ENCODE results near the gene SORBS1.

The SORBS1 gene

DNA sequence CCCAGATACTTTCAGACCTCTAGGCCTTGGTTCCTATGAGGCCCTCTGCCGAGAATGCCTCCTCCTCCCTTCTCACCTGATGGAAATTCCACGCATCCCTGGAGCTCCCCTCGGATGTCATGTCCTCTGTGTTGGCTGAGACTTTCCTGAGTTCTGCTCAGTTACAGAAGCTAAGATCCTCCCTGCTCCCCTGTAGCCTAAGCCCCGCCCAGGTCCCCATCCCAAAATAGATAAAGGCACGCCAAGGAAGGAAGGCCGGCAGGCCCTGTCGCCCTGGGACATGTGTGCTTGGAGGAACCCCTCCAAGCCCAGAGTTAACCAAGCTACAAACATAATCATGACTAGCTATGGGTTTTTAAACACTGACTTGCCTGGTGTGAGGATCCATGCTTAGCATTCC lies 123.5 kb downstream of the SORBS1 start:
- no peak for TF ChIP-seq CTCF (IDR thresholded peaks at IDR 0.05; ENCODE audit: low read depth, low read length)
- H3K4me3 ChIP-seq (ENCODE audit: low read depth, low read length) = no peak overlapping the region
- no peak for DNase-seq (ENCODE audit: low read depth, low spot score)
- in situ Hi-C loops (cut with HindIII; ENCODE audit: low sequenced_read_pairs) = no loop called here

DNA sequence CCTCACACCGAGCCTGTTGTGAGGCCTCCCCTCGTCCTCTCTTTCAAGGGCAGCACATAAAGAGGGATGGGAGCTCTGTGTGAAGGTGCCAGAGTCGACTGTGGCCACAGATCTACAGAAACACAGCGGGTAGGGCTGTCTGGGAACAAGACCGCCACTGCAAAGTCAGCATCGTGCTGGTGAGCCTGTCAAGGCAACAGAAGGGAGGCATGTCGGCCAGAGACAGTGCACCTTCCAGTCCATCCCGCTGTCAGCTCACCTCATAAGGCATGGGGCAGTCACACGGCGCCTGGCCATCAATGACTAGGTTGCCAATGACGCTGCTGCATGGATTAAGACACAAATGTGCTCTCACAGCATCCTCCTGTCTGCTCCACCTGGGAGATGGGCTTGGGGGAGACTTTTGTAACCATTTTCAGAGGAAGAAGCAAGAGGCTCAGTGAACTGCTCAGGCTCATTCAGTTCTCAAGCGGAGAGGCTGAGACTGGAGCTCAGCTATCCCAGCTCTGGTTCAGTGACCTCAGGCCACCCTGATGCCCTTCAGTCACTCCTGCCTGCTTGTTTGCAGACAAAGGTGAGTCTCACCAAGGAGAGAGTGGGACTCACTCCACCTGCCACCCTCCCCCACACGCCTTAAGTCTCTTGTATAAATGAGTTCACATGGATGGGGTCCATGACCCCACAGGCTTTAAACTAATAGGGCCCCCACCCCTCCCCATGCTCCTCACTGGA lies 125.5 kb downstream of the SORBS1 start:
- TF ChIP-seq CTCF (IDR thresholded peaks at IDR 0.05; ENCODE audit: low read depth, low read length) = no peak
- in situ Hi-C loops (cut with HindIII; ENCODE audit: low sequenced_read_pairs) = no loop called here
- H3K4me3 ChIP-seq (ENCODE audit: low read depth, low read length) = no peak overlapping the region
- no peak for DNase-seq (ENCODE audit: low read depth, low spot score)

GRCh38 chr10:95434583-95434982 lies 126.6 kb downstream of the SORBS1 start:
- H3K4me3 ChIP-seq (ENCODE audit: low read depth, low read length) = no peak overlapping the region
- in situ Hi-C loops (cut with HindIII; ENCODE audit: low sequenced_read_pairs) = no loop called here
- no peak for TF ChIP-seq CTCF (IDR thresholded peaks at IDR 0.05; ENCODE audit: low read depth, low read length)
- DNase-seq (ENCODE audit: low read depth, low spot score) = no peak

GRCh38 chr10:95431900-95432342 lies 129.2 kb downstream of the SORBS1 start:
- TF ChIP-seq CTCF (IDR thresholded peaks at IDR 0.05; ENCODE audit: low read depth, low read length) = no peak
- H3K4me3 ChIP-seq (ENCODE audit: low read depth, low read length) = no peak overlapping the region
- in situ Hi-C loops (cut with HindIII; ENCODE audit: low sequenced_read_pairs) = no loop called here
- no peak for DNase-seq (ENCODE audit: low read depth, low spot score)

GRCh38 chr10:95430231-95430951 lies 130.8 kb downstream of the SORBS1 start:
- DNase-seq (ENCODE audit: low read depth, low spot score) = peak; percentile 65
- peak; percentile 92 for TF ChIP-seq CTCF (IDR thresholded peaks at IDR 0.05; ENCODE audit: low read depth, low read length)
- in situ Hi-C loops (cut with HindIII; ENCODE audit: low sequenced_read_pairs) = no loop called here
- H3K4me3 ChIP-seq (ENCODE audit: low read depth, low read length) = no peak overlapping the region

DNA sequence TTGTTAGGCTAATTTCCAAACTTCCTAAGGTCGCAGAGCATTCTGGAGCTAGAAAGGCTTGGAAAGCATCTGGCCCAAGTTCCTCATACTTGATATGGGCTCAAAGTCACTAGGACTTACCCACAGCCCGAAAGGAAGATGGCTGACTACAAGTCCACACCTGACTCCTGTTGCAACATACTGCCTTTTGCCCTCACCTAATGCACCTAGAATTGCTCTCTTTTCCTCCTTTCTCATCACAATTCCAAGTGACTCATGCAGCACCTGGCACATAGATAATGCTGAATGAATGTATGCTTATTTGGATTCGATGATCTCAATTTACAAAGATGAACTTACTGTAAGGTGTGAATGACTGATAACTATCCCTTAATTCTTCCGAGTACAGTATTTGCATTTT lies 131.5 kb downstream of the SORBS1 start:
- no peak for TF ChIP-seq CTCF (IDR thresholded peaks at IDR 0.05; ENCODE audit: low read depth, low read length)
- DNase-seq (ENCODE audit: low read depth, low spot score) = no peak
- H3K4me3 ChIP-seq (ENCODE audit: low read depth, low read length) = no peak overlapping the region
- in situ Hi-C loops (cut with HindIII; ENCODE audit: low sequenced_read_pairs) = no loop called here

Data from astrocyte of the spinal cord (primary cell).